Activated CD4-positive, alpha-beta T cell treated with anti-CD3 and anti-CD28 coated beads for 24 hours (primary cell): Measurements from ENCODE around the gene CCDC68.

ENCODE experiments used
- DNase-seq, 2 donors: peaks; one replicate each; pipeline ENCODE4 v3.0.0-alpha.2; 2020; ENCODE audit warnings: low read depth in 2 of 2

CCDC68 gene

GRCh38 chr18:54961016-54961423 lies 1.8 kb upstream of the CCDC68 start:
- no peak for DNase-seq

- DNase-seq: no peak
These were observed 936 bp upstream of the CCDC68 start for GRCh38 chr18:54960197-54960596.

GRCh38 chr18:54957996-54958395 lies 1.3 kb downstream of the CCDC68 start:
- DNase-seq: no peak

GRCh38 chr18:54957296-54957832 lies 1.9 kb downstream of the CCDC68 start:
- no peak for DNase-seq

GRCh38 chr18:54956506-54956905 lies 2.8 kb downstream of the CCDC68 start:
- DNase-seq: no peak

- DNase-seq: no peak
These were observed 7.2 kb downstream of the CCDC68 start for GRCh38 chr18:54952026-54952425.

GRCh38 chr18:54950221-54950620 lies 9.0 kb downstream of the CCDC68 start:
- no peak for DNase-seq

- no peak for DNase-seq
These were observed 9.7 kb downstream of the CCDC68 start for GRCh38 chr18:54949588-54949987.

- no peak for DNase-seq
These were observed 10.9 kb downstream of the CCDC68 start for GRCh38 chr18:54948350-54948837.

- DNase-seq: no peak
These were observed 12.2 kb downstream of the CCDC68 start for GRCh38 chr18:54947091-54947490.

- peak in 1 of 2 donors; percentile 1 for DNase-seq
These were observed 13.1 kb downstream of the CCDC68 start for GRCh38 chr18:54946149-54946581.

- no peak for DNase-seq
These were observed 13.6 kb downstream of the CCDC68 start for GRCh38 chr18:54945576-54946125.

- DNase-seq: no peak
These were observed 16.7 kb downstream of the CCDC68 start for GRCh38 chr18:54942569-54942968.

- DNase-seq: no peak
These were observed 17.1 kb downstream of the CCDC68 start for GRCh38 chr18:54942144-54942543.

GRCh38 chr18:54939361-54939917 lies 19.8 kb downstream of the CCDC68 start:
- DNase-seq: no peak

GRCh38 chr18:54938506-54938905 lies 20.8 kb downstream of the CCDC68 start:
- no peak for DNase-seq

- no peak for DNase-seq
These were observed 26.8 kb downstream of the CCDC68 start for GRCh38 chr18:54932472-54932871.

GRCh38 chr18:54931152-54931551 lies 28.1 kb downstream of the CCDC68 start:
- no peak for DNase-seq

- DNase-seq: no peak
These were observed 31.0 kb downstream of the CCDC68 start for GRCh38 chr18:54928236-54928635.

- no peak for DNase-seq
These were observed 32.5 kb downstream of the CCDC68 start for GRCh38 chr18:54926593-54927325.

- no peak for DNase-seq
These were observed 34.3 kb downstream of the CCDC68 start for GRCh38 chr18:54924948-54925347.

GRCh38 chr18:54923339-54923956 lies 35.8 kb downstream of the CCDC68 start:
- DNase-seq: no peak
